Cardiac muscle cell (in vitro differentiated cells and primary cell): ENCODE data around the gene ACAD8. TPM values are rescaled to one million over a fixed set of nuclear protein-coding genes. Genes with fewer than 3 reads are reported as not detected.

ENCODE experiments used
- DNase-seq, 2 donors: peaks; one replicate each; pipeline versions ENCODE4 v3.0.0 to v3.0.0-alpha.2; 2010 to 2017; ENCODE audit warnings: low read depth in 1 of 2, low spot score in 1 of 2
- H3K27ac ChIP-seq: fragments of 200-600 bp; sonication (generic); 2 replicates; pipeline ENCODE4 v1.5.1; 2016
- H3K27me3 ChIP-seq: fragments of 200-600 bp; sonication (generic); 2 replicates; pipeline ENCODE4 v1.6.0; 2016; ENCODE audit warnings: control low read depth
- H3K36me3 ChIP-seq: fragments of 200-600 bp; sonication (generic); 2 replicates; pipeline ENCODE4 v1.5.1; 2016; ENCODE audit warnings: control low read depth
- H3K4me1 ChIP-seq: fragments of 200-600 bp; sonication (generic); 2 replicates; pipeline ENCODE4 v1.8.1; 2017; ENCODE audit warnings: low read depth, mild to moderate bottlenecking, mixed run types
- H3K4me3 ChIP-seq: fragments of 200-600 bp; sonication (generic); 2 replicates; pipeline ENCODE4 v1.5.1; 2016; ENCODE audit warnings: mild to moderate bottlenecking
- H3K9me3 ChIP-seq: fragments of 200-600 bp; sonication (generic); 2 replicates; pipeline ENCODE4 v1.5.1; 2017; ENCODE audit warnings: low read depth, mild to moderate bottlenecking, control low read depth
- polyA plus RNA-seq: library from polyadenylated mRNA; unstranded; fragments of >200 nt; fragmentation: Nextera tagmentation; extraction: Ambion mirVana; gene quantifications from 2 replicates; pipeline ENCODE4 v1.2.1, GENCODE V29; 2016
- total RNA-seq: library from RNA; depleted of rRNA; stranded (reverse); fragments of >200 nt; gene quantifications from 2 replicates; pipeline ENCODE4 v1.2.3, GENCODE V29; 2016
- TF ChIP-seq, protein P1 (sequence below): IDR thresholded peaks from 2 replicates; pipeline ENCODE4 v1.5.1; 2012; ENCODE audit warnings: low read depth, mild to moderate bottlenecking, low read length

ACAD8 gene
- total and polyA plus RNA-seq, 2 experiments from 2014 or later = 52.4 to 55.7 TPM

GRCh38 chr11:134270250-134270714 lies 16.9 kb downstream of the ACAD8 start:
- Histone ChIP-seq H3K27me3 (peaks cover 24% of the 10 kb centered on the region), H3K4me3 (no peak overlapping the region), H3K36me3 (no peaks in the 10 kb centered on the region), H3K9me3 (no peaks in the 10 kb centered on the region), H3K27ac (no peak overlapping the region), H3K4me1 (no peaks in the 10 kb centered on the region)
- DNase-seq = no peak
- TF ChIP-seq, protein P1, sequence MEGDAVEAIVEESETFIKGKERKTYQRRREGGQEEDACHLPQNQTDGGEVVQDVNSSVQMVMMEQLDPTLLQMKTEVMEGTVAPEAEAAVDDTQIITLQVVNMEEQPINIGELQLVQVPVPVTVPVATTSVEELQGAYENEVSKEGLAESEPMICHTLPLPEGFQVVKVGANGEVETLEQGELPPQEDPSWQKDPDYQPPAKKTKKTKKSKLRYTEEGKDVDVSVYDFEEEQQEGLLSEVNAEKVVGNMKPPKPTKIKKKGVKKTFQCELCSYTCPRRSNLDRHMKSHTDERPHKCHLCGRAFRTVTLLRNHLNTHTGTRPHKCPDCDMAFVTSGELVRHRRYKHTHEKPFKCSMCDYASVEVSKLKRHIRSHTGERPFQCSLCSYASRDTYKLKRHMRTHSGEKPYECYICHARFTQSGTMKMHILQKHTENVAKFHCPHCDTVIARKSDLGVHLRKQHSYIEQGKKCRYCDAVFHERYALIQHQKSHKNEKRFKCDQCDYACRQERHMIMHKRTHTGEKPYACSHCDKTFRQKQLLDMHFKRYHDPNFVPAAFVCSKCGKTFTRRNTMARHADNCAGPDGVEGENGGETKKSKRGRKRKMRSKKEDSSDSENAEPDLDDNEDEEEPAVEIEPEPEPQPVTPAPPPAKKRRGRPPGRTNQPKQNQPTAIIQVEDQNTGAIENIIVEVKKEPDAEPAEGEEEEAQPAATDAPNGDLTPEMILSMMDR = peak; percentile 16

DNA sequence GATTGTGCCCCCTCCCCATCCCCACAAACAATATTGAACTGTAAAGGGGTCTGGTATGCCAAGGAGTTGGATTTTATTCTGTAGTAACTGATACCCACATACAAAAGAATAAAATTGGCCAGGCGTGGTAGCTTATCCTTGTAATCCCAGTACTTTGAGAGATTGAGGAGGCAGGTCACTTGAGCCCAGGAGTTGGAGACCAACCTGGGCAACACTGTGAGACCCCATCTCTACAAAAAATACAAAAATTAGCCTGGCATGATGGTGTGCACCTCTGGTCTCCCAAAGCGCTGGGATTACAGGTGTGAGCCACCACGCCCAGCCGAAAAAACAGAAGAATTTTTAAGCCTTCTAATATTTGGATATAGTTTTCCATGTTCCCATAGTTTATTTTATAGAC lies 18.6 kb downstream of the ACAD8 start:
- peaks cover 41% of the 10 kb centered on the region for H3K27me3 ChIP-seq
- no peak overlapping the region for H3K4me3 ChIP-seq

DNA sequence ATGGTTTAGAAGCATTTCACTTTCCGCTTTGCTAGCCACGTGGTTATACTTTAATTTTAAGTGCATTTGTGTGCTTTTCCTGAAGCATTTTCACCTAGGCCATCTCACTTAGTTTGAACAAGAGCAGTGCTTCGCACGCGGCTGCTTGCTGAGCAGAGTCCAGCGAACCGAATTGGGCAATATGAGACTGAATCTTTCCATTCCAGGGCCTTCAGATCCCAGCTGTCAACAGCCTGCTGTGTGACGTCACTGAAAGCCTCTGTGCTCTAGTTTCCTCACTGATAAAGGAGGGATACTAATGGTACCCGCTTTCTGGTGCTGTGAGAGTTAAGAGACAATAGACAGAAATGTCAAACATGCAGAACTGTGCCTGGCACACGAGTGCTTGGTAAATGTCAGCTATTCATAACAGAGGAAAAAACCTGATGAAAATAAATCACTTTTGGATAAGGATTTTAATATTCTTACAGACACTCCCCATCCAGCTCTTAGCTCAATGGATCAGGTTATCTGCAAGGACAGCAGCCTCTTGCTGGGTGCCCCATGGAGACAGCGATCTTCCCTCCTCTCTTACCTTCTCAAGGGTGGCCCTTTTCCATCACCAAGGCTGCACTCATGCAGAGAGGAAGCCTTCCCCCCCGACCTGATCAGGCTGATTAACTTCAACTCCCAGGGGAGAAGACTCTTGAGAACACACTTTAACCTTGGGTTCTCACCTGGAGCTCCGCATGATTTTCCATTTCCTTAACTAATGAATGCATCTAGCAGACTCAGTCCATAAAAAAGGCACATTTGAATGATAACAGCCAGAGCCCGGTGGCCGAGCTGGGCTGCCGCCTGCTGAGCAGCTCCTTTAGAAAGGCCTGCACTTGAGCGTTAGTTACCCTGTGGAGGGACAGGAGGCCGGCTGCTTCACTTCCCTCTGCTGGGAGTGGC lies 19.3 kb downstream of the ACAD8 start:
- peak; percentile 56 to 76 for DNase-seq
- Histone ChIP-seq H3K27me3 (peaks cover 48% of the 10 kb centered on the region), H3K9me3 (no peaks in the 10 kb centered on the region), H3K4me1 (no peaks in the 10 kb centered on the region), H3K27ac (no peak overlapping the region), H3K4me3 (no peak overlapping the region), H3K36me3 (no peaks in the 10 kb centered on the region)
- TF ChIP-seq, protein P1 = no peak

More for the DNA sequence above, 18.6 kb downstream of the ACAD8 start:
- Histone ChIP-seq H3K4me1 (no peaks in the 10 kb centered on the region), H3K27ac (no peak overlapping the region), H3K36me3 (no peaks in the 10 kb centered on the region), H3K9me3 (no peaks in the 10 kb centered on the region)
- DNase-seq = no peak
- TF ChIP-seq, protein P1 = no peak

GRCh38 chr11:134273317-134273712 lies 19.9 kb downstream of the ACAD8 start:
- H3K9me3 ChIP-seq = no peaks in the 10 kb centered on the region
- peaks cover 55% of the 10 kb centered on the region for H3K27me3 ChIP-seq
- no peaks in the 10 kb centered on the region for H3K4me1 ChIP-seq
- no peak overlapping the region for H3K4me3 ChIP-seq
- TF ChIP-seq, protein P1 = no peak
- DNase-seq = no peak
- H3K36me3 ChIP-seq = no peaks in the 10 kb centered on the region
- H3K27ac ChIP-seq = no peak overlapping the region

DNA sequence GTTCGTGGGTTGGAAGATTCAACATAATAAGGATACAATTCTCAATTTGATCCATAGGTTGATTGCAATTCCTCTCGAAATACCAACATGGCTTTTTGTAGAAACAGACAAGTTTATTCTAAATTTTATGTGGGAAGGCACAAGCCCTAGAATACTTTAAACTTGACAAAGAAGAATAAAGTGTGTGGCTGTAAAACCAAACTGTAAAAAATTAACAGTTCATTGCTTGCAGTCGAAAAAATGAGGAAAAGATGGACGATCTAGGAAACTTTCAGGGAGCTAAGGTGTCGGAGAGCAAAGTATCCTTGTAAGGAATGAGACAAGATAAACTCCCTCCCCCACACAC lies 21.8 kb downstream of the ACAD8 start:
- Histone ChIP-seq H3K36me3 (no peaks in the 10 kb centered on the region), H3K4me1 (no peaks in the 10 kb centered on the region), H3K9me3 (no peaks in the 10 kb centered on the region), H3K4me3 (no peak overlapping the region), H3K27ac (no peak overlapping the region), H3K27me3 (peaks cover 62% of the 10 kb centered on the region)
- TF ChIP-seq, protein P1 = no peak
- DNase-seq = no peak
